Subcutaneous abdominal adipose tissue (tissue), 5 donors: Measurements from ENCODE around the gene MYLK3.

Experiments used
- H3K27ac ChIP-seq: one replicate; pipeline ENCODE4 v1.7.0; 2013; ENCODE audit warnings: low read depth, mild to moderate bottlenecking, inconsistent platforms, low read length, moderate library complexity
- H3K27me3 ChIP-seq, 5 donors: one replicate each; pipeline ENCODE4 v1.7.0; 2013; ENCODE audit warnings: low read length in 5 of 5, inconsistent platforms in 1 of 5; ENCODE audit not compliant: control insufficient read depth in 5 of 5, insufficient read depth in 4 of 5
- H3K36me3 ChIP-seq, 5 donors: one replicate each; pipeline ENCODE4 v1.7.0; 2013; ENCODE audit warnings: low read length in 5 of 5; ENCODE audit not compliant: control insufficient read depth in 5 of 5, insufficient read depth in 5 of 5
- H3K4me1 ChIP-seq, 5 donors: one replicate each; pipeline ENCODE4 v1.7.0; 2013; ENCODE audit warnings: low read length in 5 of 5, mild to moderate bottlenecking in 3 of 5, moderate library complexity in 1 of 5; ENCODE audit not compliant: control insufficient read depth in 5 of 5, insufficient read depth in 5 of 5
- H3K4me3 ChIP-seq, 5 donors: one replicate each; pipeline ENCODE4 v1.7.0; 2013; ENCODE audit warnings: low read length in 5 of 5, low read depth in 1 of 5
- H3K9ac ChIP-seq, 5 donors: one replicate each; pipeline ENCODE4 v1.7.0; 2013; ENCODE audit warnings: low read length in 5 of 5, mild to moderate bottlenecking in 4 of 5, moderate library complexity in 3 of 5
- H3K9me3 ChIP-seq, 5 donors: one replicate each; pipeline ENCODE4 v1.7.0; 2013; ENCODE audit warnings: low read length in 5 of 5; ENCODE audit not compliant: control insufficient read depth in 5 of 5
- donor health status: healthy.
- donor health status: healthy.
- donor health status: healthy.
- donor health status: healthy.
- donor health status: healthy.

MYLK3 gene

DNA sequence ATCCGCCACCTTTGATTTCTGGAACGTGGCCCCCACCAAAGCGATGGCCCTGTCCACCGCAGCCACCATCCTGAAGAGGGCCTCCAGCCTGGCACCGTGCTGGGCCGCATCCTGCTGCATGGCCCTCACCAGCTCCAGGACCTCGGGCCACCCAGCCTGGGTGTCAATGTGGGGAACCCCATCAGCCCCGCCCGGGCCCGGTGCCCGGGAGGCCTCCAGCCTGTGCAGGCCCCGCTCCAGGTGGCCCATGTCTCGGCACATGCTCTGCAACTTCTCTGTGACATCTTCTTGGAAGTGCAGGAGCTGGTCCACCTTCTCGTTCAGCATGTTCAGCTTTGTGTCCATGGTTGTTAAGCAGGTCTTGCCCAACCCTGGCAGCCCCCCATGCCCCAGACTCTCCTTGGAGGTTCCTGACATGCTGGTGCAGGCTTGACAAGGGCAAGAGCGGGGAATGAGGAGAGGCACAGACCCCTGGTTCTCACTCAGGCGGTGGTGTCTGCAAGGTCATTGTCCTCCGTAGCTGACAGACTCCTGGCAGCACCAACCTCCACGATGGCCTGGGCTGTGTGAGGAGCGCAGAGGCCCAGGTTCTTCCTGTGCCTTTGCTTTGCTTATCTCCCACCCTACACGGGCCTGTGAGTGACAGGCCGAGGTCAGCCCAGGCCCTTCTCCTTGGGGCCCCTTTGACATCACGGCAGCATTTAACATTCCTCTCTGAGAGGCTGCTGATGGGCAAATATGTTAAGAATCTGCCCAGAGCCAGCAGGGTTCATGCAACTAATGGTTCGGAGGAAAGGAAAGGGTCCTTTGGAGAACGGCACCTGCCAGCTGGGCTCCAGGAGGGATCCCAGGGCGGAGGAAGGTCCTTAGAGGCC lies at the start of gene MYLK3:
Gene MYLK3, minus strand, starts transcription at position 568 of the 875 bp plus-strand sequence. Its CDS starts 151 bp downstream, at position 417.
- H3K36me3 ChIP-seq: no peaks in the 10 kb centered on the region
- no peak within 1 kb of the TSS for H3K9ac ChIP-seq
- no peak within 1 kb of the TSS for H3K27ac ChIP-seq
- no peak within 1 kb of the TSS for H3K4me3 ChIP-seq
- peaks cover 0 to 5% (median 3%) of the 10 kb centered on the region in 5 donors for H3K27me3 ChIP-seq
- peaks cover 0 to 4% (median 0%) of the 10 kb centered on the region in 5 donors for H3K4me1 ChIP-seq
- H3K9me3 ChIP-seq: no peaks in the 10 kb centered on the region

GRCh38 chr16:46797501-46797900 lies 49.4 kb upstream of the MYLK3 start:
- peaks cover 0 to 12% (median 0%) of the 10 kb centered on the region in 5 donors for H3K9me3 ChIP-seq
- no peak overlapping the region for H3K27ac ChIP-seq
- H3K36me3 ChIP-seq: peaks cover 0 to 2% (median 0%) of the 10 kb centered on the region in 5 donors

GRCh38 chr16:46796764-46797269 lies 48.7 kb upstream of the MYLK3 start:
- no peaks in the 10 kb centered on the region for H3K4me1 ChIP-seq
- no peak overlapping the region for H3K9ac ChIP-seq
- H3K27ac ChIP-seq: no peak overlapping the region
- no peaks in the 10 kb centered on the region for H3K27me3 ChIP-seq
- H3K4me3 ChIP-seq: no peak overlapping the region
- H3K36me3 ChIP-seq: no peaks in the 10 kb centered on the region
- peaks cover 0 to 12% (median 0%) of the 10 kb centered on the region in 5 donors for H3K9me3 ChIP-seq

More at GRCh38 chr16:46797501-46797900, 49.4 kb upstream of the MYLK3 start:
- Histone ChIP-seq H3K27me3 (no peaks in the 10 kb centered on the region), H3K9ac (no peak overlapping the region), H3K4me3 (no peak overlapping the region), H3K4me1 (no peaks in the 10 kb centered on the region)

- no peak overlapping the region for H3K27ac ChIP-seq
- no peak overlapping the region for H3K9ac ChIP-seq
- peaks cover 0 to 9% (median 8%) of the 10 kb centered on the region in 5 donors for H3K4me1 ChIP-seq
- H3K9me3 ChIP-seq: peaks cover 0 to 12% (median 0%) of the 10 kb centered on the region in 5 donors
- H3K36me3 ChIP-seq: no peaks in the 10 kb centered on the region
- no peak overlapping the region for H3K4me3 ChIP-seq
- H3K27me3 ChIP-seq: no peaks in the 10 kb centered on the region
Observed at GRCh38 chr16:46793841-46794240, 45.7 kb upstream of the MYLK3 start.

DNA sequence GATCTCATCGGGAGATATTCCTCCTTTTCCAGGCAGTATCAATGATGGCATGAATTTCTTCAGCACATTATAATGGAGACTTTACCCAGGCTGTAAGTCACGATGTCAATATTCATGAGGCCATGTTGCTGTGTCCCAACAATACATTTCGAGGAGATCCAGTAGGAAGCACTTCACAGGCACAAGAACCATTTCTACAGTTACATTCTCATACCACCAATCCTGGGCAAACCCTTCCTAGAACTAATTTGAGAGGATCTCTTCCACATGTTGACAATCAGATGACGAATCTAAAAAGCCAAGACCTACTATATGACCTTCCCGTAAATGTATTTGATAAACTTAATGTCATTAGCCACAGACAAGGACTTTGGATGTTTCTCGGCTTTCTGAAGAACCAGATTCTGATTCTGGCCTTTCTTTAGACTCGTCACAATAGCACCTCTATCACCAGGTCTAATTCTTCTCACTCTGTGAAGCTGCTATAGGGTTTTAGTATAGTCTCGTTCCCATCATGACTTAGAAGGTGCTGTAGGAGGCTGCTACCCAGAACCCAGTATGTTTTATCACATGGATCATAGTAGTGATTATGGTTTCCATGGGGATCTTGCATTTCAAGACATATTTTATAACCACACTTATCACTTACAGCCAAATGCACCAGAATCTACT lies 42.6 kb upstream of the MYLK3 start:
- Histone ChIP-seq H3K4me1 (peaks cover 0 to 10% (median 9%) of the 10 kb centered on the region in 5 donors), H3K27ac (no peak overlapping the region), H3K36me3 (no peaks in the 10 kb centered on the region), H3K27me3 (no peaks in the 10 kb centered on the region), H3K9me3 (peaks cover 0 to 7% (median 0%) of the 10 kb centered on the region in 5 donors), H3K4me3 (peak overlapping the region in 4 of 5 donors; percentile 52 to 84 (median 76)), H3K9ac (peak overlapping the region in 3 of 5 donors; percentile 28 to 68 (median 55))

DNA sequence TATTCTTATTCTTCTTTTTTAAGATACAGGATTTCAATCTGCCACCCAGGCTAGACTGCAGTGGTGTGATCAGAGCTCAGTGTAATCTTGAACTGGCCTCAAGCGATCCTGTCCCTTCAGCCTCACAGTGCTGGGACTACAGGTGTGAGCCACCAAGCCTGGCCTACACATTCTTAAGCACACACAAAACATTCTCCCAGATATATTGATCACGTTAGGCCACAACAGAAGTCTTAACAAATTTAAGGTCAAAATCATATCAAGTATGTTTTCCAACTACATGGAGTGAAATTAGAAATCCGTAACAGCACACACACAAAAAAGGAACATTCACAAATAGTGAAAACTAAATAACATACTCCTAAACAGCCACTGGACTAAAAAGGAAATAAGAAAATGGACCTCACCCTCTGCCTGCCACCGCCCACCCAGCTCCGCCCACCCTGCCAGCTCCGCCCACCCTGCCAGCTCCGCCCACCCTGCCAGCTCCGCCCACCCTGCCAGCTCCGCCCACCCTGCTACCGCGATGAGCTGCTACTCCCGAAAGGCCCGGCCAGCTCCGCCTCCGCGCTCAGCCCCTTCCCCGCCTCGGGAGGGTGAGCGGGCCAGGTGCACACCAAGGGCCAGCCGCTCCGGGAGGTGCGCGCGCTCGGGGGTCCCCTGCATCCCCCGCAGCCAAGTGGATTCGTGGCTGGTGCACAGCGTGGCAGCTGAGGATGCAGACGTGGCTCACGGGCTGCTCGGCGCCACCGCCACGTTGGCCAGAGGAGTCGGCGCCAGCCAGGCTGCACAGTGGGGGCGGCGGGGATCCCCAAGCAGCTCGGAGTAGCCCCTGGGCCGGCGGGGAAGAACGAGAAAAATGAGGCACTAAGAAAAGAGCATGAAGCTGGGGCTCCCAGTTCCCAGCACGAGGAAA lies 41.6 kb upstream of the MYLK3 start:
- Histone ChIP-seq H3K4me3 (peak overlapping the region; percentile 52 to 89 (median 79)), H3K36me3 (no peaks in the 10 kb centered on the region), H3K9ac (peak overlapping the region in 4 of 5 donors; percentile 28 to 70 (median 62)), H3K4me1 (peaks cover 0 to 10% (median 9%) of the 10 kb centered on the region in 5 donors), H3K27ac (peak overlapping the region; percentile 9), H3K9me3 (peaks cover 0 to 6% (median 0%) of the 10 kb centered on the region in 5 donors), H3K27me3 (no peaks in the 10 kb centered on the region)

DNA sequence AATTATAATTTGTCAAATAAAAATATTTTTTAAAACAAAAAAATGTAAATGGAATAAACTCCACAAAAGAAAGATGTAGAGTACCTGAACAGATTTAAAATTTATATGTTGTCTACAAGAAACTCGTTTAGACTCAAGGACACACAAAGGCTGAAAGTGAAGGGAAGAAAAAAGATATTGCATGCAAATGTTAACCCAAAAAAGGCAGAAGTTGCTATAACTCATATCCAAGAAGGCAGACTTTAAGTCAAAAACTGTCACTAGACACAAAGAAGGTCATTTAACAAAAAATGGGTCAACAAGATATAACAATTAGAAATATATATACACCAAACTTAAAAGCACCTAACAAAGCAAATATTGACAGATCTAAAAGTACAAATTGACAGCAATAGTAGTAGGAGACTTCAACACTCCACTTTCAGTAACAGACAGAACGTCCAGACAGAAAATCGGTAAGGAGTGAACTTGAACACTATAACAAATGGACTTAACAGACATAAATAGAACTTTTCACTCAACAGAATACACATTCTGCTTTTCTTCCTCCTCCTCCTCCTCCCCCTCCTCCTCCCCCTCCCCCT lies 40.8 kb upstream of the MYLK3 start:
- H3K4me1 ChIP-seq: peaks cover 0 to 10% (median 9%) of the 10 kb centered on the region in 5 donors
- H3K36me3 ChIP-seq: no peaks in the 10 kb centered on the region
- H3K27ac ChIP-seq: no peak overlapping the region

GRCh38 chr16:46787909-46788308 lies 39.8 kb upstream of the MYLK3 start:
- H3K27ac ChIP-seq: no peak overlapping the region
- no peak overlapping the region for H3K9ac ChIP-seq
- H3K4me3 ChIP-seq: no peak overlapping the region
- H3K4me1 ChIP-seq: peaks cover 0 to 10% (median 9%) of the 10 kb centered on the region in 5 donors
- no peaks in the 10 kb centered on the region for H3K27me3 ChIP-seq
- no peaks in the 10 kb centered on the region for H3K9me3 ChIP-seq
- no peaks in the 10 kb centered on the region for H3K36me3 ChIP-seq

More for the DNA sequence above, 40.8 kb upstream of the MYLK3 start:
- H3K27me3 ChIP-seq: no peaks in the 10 kb centered on the region
- no peak overlapping the region for H3K9ac ChIP-seq
- no peak overlapping the region for H3K4me3 ChIP-seq
- H3K9me3 ChIP-seq: peaks cover 0 to 6% (median 0%) of the 10 kb centered on the region in 5 donors
